ENCODE measurements around the gene CUBN.

Gene CUBN

DNA sequence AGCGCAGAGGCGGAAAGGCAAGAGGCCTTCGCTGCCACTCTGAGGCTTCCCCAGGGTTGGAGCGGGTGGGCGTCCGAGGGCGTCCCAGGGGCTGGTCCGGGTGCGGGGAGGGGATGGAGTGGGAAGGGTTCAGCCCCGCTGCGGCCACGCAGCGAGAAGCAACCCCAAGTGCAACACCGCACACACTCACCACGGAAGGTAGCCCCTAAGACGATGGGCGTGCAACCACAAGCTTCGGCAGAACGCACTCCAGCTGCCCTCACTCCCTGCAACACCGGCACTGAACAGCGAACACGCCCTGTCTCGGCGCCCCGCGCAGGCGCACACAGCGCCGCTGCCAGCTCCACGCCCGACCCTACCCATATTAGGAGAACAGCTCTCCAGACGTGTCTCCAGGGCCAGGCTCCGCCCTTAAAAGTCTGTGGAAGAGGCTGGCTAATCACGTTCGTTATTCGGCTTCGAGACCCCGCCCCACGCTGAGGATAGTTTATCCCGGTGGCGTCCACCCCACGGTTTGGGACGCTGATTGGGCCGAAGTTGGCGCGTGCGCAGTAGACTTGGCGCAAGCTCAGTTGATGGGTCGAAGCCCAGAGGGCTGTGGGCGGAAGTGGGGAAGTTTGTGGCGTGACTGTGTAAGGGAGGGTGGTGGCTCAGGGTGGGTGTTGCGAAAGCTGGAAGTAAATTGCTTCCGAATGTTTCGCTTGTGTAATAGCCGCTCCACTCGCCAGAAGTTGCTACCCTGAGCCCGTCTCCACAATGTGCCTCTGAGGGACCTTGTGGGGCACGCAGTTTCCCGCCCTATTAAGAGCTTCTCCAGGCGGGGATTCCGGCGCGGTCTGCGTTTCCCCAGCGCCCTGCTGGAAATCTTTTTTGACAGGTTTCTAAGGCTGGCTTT, 312.2 kb downstream of the CUBN start, which contains the start of gene RSU1:
Gene RSU1 (minus strand): TSS at position 300 of the 895 bp plus-strand sequence. CDS start 343 bp downstream, outside the sequence.
- DNase-seq, result peak; percentile 100

DNA sequence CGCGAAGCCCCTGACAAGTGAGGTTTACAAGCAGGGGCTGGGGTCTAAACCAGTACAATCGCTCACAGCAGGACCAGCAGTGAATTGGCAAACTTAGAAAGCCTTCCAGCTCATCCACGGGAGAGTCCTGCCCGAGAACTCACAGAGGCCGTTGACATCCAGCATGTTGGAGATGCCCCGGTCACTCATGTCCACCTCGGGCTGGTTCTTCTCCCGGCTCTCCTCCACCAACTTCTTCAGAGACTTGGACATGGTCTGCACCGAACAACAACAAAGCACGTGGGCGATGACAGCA, 312.8 kb downstream of the CUBN start:
- peak in 1 of 2 donors; percentile 40 for DNase-seq

DNA sequence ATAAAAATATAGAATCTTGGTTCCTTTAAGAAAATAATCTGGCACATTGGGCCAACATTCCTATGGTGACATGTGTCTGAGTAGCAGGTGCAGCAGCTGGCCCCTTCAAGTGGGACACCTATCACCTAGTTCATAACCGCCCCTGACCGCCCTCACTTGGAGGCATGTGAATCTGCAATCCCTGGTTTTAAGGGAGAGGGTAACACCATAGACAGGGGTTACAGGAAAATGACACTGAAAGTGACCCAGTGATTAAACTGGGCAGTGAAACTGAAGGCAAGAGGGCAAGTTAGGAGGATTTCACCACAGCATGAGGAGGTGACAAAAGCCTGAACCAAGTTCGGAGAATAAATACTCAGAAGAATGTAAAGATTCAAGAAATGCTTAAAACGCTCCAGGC, 313.4 kb downstream of the CUBN start:
- DNase-seq, result peak; percentile 7 to 33

DNA sequence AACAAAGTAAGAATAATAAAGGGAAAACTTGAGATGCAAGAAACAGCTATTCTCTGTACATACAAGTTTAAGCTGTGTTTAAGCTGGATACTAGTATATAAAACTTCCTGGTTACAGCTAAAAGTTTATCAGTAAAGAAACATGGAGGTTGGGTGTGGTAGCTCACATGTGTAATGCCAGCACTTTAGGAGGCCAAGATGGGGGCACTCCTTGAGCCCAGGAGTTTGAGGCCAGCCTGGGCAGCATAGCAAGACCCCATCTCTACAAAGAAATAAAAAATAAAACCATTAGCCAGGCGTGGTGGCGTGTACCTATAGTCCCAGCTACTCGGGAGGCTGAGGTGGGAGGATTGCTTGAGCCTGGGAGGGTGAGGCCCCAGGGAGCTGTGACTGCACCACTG, 315.6 kb downstream of the CUBN start:
- no peak for DNase-seq

DNA sequence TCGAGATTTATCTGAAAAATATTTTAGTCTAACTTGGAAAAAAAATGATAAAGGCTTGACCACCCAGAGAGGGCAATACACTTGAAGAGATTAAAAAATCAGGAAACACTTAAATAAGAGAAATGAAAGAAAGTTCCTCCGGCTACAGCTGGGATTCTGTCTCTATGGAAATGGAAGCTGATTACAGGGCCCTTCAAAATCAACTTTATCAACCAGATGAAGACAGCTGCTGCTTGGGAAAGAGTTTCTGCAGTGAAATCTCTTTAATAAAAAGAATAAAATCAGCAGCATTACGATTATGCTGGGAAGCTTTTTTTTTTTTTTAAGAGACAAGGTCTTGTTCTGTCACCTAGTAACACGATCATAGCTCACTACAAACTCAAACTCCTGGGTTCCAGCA, 316.9 kb downstream of the CUBN start:
- DNase-seq, result no peak

DNA sequence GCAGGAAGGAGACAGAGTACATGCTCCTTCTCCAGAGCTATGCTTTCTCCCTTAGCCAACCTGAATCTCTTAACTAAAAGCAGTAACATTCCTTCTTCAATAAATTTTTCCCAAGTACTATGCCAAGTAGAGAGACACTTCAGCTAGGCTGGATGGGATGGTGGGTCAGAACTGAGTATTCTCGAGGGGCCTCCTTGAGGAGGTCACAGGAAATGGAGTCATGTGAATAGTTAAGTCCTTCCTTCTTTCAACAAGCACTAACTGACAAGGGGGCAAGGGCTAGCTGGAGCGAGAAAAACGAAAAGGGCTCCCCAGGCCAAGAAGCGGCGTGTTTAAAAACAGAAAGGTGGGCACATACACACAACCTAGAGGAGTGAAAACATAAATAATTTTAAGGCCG, 317.8 kb downstream of the CUBN start:
- DNase-seq, result no peak

DNA sequence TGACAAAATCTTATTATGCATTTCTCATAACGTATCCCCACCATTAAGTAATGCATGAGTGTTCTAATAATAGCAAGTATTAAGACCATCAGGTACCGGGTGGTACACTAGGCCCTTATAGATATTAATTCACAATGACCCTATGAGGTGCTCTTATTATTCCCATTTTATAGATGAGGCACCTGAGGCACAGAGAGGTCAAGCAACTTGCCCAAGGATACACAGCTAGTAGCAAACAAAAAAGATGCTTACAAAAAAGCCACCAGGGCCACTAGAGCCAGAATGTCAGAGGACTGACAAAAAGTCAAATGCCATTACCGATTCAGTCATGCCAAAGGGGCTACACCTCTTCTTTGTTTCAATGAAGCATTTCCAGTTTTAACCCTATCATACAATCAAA, 318.3 kb downstream of the CUBN start:
- no peak for DNase-seq

DNA sequence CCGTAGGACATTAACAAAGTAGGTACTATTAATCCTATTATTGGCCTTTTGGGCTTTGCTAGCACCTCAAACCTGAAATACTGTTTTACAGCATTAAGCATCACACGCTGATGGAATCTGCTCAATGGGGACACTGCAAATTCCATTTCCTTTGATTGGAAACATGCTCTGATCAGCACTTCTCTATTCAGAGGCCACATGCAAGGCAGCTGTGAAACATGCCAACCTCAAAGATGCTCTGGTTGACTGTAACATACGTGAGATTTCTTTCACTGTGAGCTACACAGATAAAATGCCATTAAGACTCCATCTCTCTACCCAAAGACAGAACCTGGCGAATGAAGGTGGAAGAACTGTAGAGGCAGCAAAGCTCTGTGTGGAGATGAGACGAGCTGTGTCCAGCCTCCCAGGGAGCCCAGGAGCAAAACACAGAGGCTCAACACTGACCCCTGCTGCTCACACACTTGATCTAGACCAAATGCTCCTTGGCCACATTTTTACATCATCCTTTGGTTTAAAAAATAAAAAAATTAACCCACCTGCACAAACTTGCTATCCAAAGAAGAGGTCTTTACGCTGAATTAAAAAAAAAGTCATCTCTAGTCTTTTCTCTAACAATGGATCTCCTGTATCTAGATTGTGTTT, 320.4 kb downstream of the CUBN start:
- peak; percentile 39 to 59 for DNase-seq

DNA sequence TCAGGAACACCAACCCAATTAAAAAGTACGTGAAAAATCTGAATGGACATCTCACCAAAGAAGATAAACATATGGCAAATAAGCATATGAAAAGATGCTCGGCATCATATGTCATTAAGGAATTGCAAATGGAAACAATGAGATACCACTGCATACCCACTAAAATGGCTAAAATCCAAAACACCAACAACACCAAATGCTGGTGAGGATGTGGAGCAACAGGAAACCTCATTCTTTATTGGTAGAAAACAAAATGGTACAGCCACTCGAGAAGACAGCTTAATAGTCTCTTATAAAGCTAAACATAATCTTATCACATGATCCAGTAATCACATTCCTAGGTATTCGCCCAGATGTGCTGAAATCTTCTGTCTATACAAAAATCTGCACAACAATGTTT, 325.5 kb downstream of the CUBN start:
- DNase-seq, result no peak

DNA sequence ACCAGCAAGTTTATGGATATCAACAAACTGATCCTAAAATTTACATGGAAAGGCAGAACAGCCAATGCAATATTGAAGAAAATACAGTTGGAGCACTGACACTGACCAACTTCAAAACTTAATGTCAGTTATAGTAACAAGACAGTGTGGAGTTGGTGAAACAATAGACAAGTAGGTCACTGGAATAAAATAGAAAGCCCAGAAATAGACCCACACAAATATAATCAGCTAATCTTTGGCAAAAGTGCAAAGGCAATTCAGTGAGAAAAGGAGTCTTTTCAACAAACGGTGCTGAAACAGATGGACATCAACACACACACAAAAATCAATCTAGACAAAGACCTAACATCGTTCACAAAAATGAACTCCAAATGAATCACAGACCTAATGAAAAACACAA, 326.1 kb downstream of the CUBN start:
- no peak for DNase-seq

DNA sequence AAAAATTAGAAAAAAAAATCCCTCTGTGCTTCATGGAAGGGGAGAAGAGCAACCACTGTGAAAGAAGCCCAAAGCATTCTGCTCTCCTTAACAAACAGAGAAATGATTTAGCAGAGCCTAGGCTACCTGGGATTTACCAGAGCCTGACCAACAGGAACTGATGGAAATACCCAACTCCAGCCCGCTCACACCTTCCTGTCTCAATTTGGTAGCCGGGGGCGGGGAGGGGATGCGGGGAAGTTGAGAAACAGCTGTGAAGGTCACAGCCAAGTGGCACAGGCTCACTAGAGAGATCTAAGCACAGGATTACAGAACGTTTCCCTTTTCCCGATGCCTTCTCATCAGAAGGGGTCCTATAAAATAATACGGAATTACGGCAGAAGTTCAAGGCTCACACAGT, 330.0 kb downstream of the CUBN start:
- DNase-seq, result no peak

DNA sequence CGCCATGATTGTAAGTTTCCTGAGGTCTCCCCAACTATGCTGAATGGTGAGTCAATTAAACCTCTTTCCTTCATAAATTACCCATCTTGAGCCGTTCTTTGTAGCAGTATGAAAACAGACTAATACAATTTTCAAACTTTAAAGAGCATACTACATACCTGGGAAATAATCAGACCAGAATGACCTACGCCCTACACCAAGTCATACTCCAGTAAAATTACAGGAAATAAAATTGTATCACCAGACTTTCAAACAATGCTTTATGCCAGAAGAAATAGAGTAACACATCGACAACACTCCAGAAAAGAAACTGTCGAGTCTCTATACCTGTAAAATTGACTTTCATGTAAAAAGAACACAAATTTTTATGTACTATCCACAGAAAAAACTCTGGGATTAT, 331.0 kb downstream of the CUBN start:
- DNase-seq, result no peak

DNA sequence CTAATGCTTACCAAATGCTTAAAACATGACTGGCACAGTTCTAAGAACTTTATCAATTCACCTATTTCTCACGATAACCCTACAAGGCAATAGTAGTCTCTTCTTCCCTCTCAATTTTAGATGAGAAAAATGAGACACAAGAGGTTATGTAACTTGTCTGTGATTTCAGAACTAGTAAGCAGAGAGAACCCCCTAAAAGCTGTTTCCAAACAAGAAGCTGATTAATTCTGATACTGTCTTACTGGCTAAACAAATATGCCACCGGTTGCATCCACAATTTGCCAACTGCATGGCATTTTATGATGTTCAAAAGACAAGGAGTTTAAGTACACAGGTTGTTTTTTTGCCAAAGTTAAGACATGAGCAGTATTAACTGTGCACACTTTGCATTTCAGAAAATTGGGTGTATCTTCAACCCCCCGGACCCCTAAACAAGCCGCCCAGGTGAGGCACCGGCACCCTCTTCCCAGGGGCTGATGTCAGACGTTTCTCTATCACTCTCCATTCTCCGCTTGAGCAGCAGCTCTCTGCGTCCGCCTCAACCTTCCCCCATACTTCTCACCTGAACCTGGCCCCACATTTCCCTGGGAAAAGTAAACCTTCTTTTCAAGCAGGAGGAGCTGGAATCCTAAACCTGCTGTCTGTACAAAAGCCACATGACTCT, 334.1 kb downstream of the CUBN start:
- DNase-seq, result no peak

DNA sequence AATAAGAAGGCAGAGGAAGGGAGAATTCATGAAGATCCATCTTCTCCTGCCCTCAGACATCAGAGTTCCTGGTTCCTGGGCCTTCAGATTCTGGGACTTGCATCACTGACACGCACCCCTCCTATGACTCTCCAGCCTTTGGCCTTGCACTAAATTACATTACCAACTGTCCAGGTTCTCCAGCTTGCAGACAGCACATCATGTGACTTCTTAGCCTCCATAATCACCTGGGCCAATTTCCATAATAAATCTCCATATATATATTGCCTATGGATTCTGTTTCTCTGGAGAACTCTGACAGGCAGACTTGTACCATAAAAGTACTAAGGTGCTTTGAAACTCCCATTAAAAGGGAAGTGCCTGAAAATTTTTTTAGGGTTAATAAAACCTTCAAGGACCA, 335.6 kb downstream of the CUBN start:
- DNase-seq, result no peak

DNA sequence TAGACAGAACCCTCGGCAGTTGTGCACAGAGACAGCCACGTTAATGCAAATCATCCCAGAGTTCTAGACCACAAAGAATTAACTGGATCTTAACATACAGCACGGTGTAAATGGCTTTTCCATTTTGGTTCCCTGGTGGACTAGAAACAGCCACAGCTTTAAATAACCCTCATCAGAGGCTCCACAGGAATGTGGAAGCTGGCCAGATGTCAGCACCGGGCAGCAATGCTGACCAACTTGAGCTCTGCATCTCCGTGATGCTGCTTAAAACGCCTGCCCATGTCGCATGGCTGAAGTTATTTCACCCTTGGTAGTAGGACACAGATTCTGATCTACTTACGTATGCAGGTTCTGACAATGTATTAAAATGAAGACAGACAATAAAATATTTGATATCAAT, 336.9 kb downstream of the CUBN start:
- DNase-seq, result no peak

DNA sequence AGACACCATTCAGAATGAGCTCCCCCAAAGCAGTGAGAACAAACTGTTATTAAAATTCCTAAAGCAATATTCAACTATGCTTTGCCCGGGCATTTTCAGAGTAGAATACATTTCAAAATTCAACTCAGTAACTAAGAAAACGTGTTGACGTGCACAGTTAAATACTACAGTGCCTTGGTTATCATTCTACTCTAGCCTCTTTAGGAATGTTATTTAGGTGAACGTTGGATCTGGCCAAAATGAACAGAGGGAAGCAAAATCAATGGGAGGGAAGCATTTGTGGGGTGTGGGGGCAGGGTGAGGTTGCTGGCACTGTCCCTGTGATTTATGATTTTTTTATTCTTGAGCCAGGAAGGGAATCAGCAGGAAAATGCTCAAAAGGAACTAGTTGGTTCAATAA, 339.8 kb downstream of the CUBN start:
- DNase-seq, result no peak

DNA sequence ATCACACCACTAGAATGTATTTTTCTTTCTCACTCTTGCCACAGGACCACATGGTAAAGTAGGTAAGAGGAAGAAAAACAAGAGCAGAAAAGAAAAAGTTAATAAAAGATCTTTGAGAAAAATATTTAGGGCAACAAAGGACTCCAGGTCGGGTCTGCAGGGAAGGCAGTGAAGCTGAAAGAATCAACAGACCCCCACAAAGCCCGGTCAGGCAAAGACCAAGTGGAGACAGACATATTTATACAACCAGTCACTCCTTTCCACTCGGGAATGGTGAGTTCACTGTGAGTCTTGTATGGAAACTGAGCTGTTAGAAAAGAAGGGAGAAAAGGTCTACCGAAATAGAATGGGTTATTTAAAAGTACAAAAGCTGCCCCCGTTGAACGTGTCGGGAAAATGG, 340.4 kb downstream of the CUBN start:
- DNase-seq, result no peak

DNA sequence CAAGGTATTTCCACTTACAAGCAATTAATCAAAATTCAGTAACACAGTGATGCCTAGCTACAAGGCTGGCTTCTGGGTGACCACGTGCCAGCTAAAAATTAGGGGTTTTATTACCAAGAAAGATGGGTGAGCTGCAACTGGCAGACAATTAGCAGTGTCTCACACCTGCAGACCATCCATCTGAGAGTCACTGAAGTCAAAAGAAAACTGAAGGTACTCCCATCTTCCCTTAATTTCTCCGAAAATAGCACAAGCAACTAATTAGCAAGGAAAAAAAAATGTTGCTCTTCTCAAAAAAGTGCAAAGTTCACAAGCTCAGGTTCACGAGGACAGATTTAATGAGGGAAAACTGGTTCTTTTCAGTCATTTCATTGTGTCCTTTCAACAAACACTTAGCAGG, 340.8 kb downstream of the CUBN start:
- no peak for DNase-seq

DNA sequence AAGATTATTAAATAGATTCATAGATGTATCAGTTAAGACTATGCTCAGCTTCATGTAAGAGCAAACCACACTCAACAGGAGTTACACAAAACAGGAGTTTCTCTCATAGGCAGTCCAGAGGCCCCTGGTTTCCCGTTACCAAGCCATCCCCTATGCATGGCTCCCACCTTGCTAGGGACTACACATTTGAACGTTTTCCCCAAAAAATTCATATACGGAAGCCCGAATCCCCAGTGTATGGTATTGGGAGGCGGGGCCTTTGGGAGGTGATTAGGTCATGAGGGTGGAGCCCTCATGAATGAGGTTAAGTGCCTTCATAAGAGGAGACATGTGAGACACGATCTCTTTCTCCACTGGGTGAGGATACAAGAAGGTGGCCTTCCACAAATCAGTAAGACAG, 341.5 kb downstream of the CUBN start:
- no peak for DNase-seq

DNA sequence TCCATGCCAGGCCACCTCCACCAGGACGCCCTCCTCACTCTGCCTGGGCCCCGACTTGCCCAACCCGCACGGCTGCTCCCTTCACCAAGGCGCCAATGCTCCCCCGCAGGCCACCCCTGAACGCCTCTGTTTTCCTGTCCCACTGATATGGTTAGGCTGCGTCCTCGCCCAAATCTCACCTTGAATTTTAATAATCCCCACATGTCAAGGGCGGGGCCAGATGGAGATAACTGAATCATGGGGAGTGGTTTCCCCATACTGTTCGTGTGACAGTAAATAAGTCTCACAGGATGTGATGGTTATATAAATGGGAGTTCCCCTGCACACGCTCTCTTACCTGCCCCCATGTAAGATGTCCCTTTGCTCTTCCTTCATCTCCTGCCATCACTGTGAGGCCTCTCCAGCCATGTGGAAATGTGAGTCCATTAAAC, 342.2 kb downstream of the CUBN start:
- DNase-seq, result no peak

DNA sequence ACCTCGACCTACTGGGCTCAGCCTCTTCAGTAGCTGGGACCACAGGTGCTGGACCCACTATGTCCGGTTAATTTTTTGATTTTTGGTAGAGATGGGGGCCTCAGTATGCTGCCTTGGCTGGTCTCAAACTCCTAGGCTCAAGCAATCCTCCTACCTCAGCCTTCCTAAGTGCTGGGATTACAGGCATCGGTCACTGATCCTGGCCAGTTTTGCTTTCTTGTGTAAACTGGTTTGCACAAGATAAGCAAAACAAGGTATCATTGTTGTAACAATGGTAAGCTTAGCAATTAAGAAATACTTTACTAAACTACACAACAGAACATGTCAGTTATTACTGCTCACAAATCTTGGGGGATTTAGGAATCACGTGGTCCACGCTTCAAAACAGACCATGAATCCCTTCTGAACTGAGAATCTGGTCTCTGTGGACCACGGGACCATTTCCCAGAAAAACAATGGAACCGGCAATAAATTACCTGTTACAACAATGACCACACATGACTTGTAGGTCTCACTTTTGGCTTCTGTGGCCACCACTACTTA, 349.2 kb downstream of the CUBN start:
- DNase-seq, result no peak

DNA sequence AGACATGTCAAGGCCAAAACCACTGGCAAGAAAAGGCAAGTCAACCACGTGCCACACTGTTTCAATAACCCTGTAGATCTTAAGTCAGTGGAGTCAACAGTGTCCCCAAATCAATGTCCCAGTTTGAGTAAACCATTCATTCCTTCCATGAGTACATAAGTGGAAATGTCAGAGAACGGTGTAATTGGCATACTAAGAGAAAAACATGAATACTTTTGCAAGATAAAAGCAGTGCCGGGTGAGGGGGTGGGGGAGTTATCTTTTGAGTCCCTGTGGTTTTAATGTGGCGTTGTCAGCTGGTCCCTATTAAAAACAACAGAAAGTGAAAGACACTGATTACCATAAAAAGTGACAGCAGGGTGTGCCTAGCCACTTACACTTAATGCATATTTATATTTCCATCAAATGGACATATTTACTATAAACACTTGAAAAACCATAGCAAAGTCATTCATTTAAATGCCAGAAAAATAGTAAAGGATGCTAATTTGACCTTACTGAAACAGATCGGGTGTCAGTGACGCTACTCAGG, 350.2 kb downstream of the CUBN start:
- no peak for DNase-seq
